ENCODE data around the gene RPP40.
A peak's percentile ranks its signal among the peaks of the same experiment; 100 is the strongest.

Gene RPP40

GRCh38 chr6:5030596-5031136 is 26.8 kb upstream of the RPP40 start:
- Histone ChIP-seq H3K27me3 (ENCODE audit: insufficient read depth, poor library complexity, severe bottlenecking) (no peaks in the 10 kb centered on the region), H3K27ac (replicated peaks) (no peak overlapping the region), H3K4me3 (replicated peaks; ENCODE audit: insufficient read depth, low read length) (no peak overlapping the region)
- TF ChIP-seq GABPA (IDR thresholded peaks at IDR 0.05; ENCODE audit: low read depth) (no peak), SPI1 (IDR thresholded peaks at IDR 0.05; ENCODE audit: borderline replicate concordance, low read depth) (no peak), POLR2AphosphoS5 (IDR thresholded peaks at IDR 0.05; ENCODE audit: low read depth) (0 out of 2 replicates have a peak, but pooled peaks have one; percentile 36), CTCF (IDR thresholded peaks at IDR 0.05; ENCODE audit: insufficient read depth, low read length) (peak; percentile 63)
- peak; percentile 77 to 91 for DNase-seq (ENCODE audit: low read depth in 1 of 2, low spot score in 1 of 2)

- no peak for DNase-seq (ENCODE audit: low read depth in 1 of 2, low spot score in 1 of 2)
- no peak for TF ChIP-seq REST (IDR thresholded peaks at IDR 0.05; ENCODE audit: insufficient replicate concordance, low read depth)
- TF ChIP-seq POLR2AphosphoS5 (IDR thresholded peaks at IDR 0.05; ENCODE audit: low read depth), result no peak
- TF ChIP-seq SPI1 (IDR thresholded peaks at IDR 0.05; ENCODE audit: borderline replicate concordance, low read depth), result no peak
- no peak for TF ChIP-seq CTCF (IDR thresholded peaks at IDR 0.05; ENCODE audit: insufficient read depth, low read length)
- no peak for TF ChIP-seq GABPA (IDR thresholded peaks at IDR 0.05; ENCODE audit: low read depth)
- Histone ChIP-seq H3K27ac (replicated peaks) (no peak overlapping the region), H3K27me3 (ENCODE audit: insufficient read depth, poor library complexity, severe bottlenecking) (no peaks in the 10 kb centered on the region), H3K4me3 (replicated peaks; ENCODE audit: insufficient read depth, low read length) (no peak overlapping the region)
These were observed 25.8 kb upstream of the RPP40 start for GRCh38 chr6:5029609-5030008.

GRCh38 chr6:5028921-5029320 is 25.1 kb upstream of the RPP40 start:
- no peak for TF ChIP-seq REST (IDR thresholded peaks at IDR 0.05; ENCODE audit: insufficient replicate concordance, low read depth)
- no peak for TF ChIP-seq POLR2AphosphoS5 (IDR thresholded peaks at IDR 0.05; ENCODE audit: low read depth)
- no peak for TF ChIP-seq GABPA (IDR thresholded peaks at IDR 0.05; ENCODE audit: low read depth)
- no peak for TF ChIP-seq CTCF (IDR thresholded peaks at IDR 0.05; ENCODE audit: insufficient read depth, low read length)
- Histone ChIP-seq H3K27me3 (ENCODE audit: insufficient read depth, poor library complexity, severe bottlenecking) (no peaks in the 10 kb centered on the region), H3K27ac (replicated peaks) (no peak overlapping the region), H3K4me3 (replicated peaks; ENCODE audit: insufficient read depth, low read length) (no peak overlapping the region)
- no peak for DNase-seq (ENCODE audit: low read depth in 1 of 2, low spot score in 1 of 2)

GRCh38 chr6:5028301-5028700 is 24.5 kb upstream of the RPP40 start:
- H3K27me3 ChIP-seq (ENCODE audit: insufficient read depth, poor library complexity, severe bottlenecking), result no peaks in the 10 kb centered on the region
- no peak for DNase-seq (ENCODE audit: low read depth in 1 of 2, low spot score in 1 of 2)
- TF ChIP-seq SPI1 (IDR thresholded peaks at IDR 0.05; ENCODE audit: borderline replicate concordance, low read depth) (no peak), REST (IDR thresholded peaks at IDR 0.05; ENCODE audit: insufficient replicate concordance, low read depth) (no peak), POLR2AphosphoS5 (IDR thresholded peaks at IDR 0.05; ENCODE audit: low read depth) (no peak), GABPA (IDR thresholded peaks at IDR 0.05; ENCODE audit: low read depth) (no peak), CTCF (IDR thresholded peaks at IDR 0.05; ENCODE audit: insufficient read depth, low read length) (no peak)
- no peak overlapping the region for H3K4me3 ChIP-seq (replicated peaks; ENCODE audit: insufficient read depth, low read length)
- H3K27ac ChIP-seq (replicated peaks), result no peak overlapping the region

Measured in HL-60 (cell line).